SK-N-SH (cell line): ENCODE results near the gene CDH3. TPM values are rescaled to one million over a fixed set of nuclear protein-coding genes. Genes with fewer than 3 reads are reported as not detected.
A peak's percentile ranks its signal among the peaks of the same experiment; 100 is the strongest.

Experiments used
- CTCF ChIA-PET: fragments of 300-600, 350-600 bp; formaldehyde crosslinking; extraction: SDS; loops from one replicate; lab custom pipeline; 2021; lab: Yijun Ruan, JAX
- POLR2A ChIA-PET: fragments of 350-600 bp; sonication (Branson Sonifier 250); formaldehyde crosslinking; extraction: SDS; loops from one replicate; lab custom pipeline; 2020; ENCODE audit warnings: antibody characterized with exemption, inconsistent platforms; lab: Yijun Ruan, JAX
- DNase-seq: peaks from one replicate; pipeline ENCODE4 v3.0.0; 2012
- H2AFZ ChIP-seq: fragments of 200-600 bp; sonication (generic); 2 replicates; pipeline ENCODE4 v1.8.1; 2016; ENCODE audit warnings: antibody characterized with exemption, mild to moderate bottlenecking, low read depth
- H3F3A ChIP-seq: fragments of 200-600 bp; sonication (generic); replicated peaks from 2 replicates; pipeline ENCODE3; 2016; ENCODE audit warnings: antibody characterized with exemption, mild to moderate bottlenecking; ENCODE audit not compliant: insufficient read depth
- H3K27ac ChIP-seq, 2 experiments: fragments of 200-500 bp in 1 of 2; fragments of 200-600 bp in 1 of 2; sonication (Bioruptor generic) in 1 of 2; sonication (generic), shearing (Covaris generic) in 1 of 2; 2 replicates each; pipeline versions ENCODE4 v1.5.1 to v1.6.1; 2014 to 2016; ENCODE audit warnings: low read depth in 2 of 2, inconsistent platforms in 1 of 2, low read length in 1 of 2, mild to moderate bottlenecking in 1 of 2, mixed read lengths in 1 of 2
- H3K27me3 ChIP-seq: fragments of 200-600 bp; sonication (generic), shearing (Covaris generic); 2 replicates; pipeline ENCODE4 v1.6.1; 2016; ENCODE audit warnings: mixed run types; ENCODE audit not compliant: insufficient read depth
- H3K36me3 ChIP-seq, 2 experiments: fragments of 200-500 bp in 1 of 2; fragments of 200-600 bp in 1 of 2; sonication (Bioruptor generic) in 1 of 2; sonication (generic) in 1 of 2; replicated peaks in 1 of 2; 2 replicates each; pipeline versions ENCODE3 to v1.5.1; 2014 to 2016; ENCODE audit warnings: low read length in 1 of 2, mild to moderate bottlenecking in 1 of 2; ENCODE audit not compliant: insufficient read depth in 2 of 2, control insufficient read depth in 1 of 2
- H3K4me1 ChIP-seq, 2 experiments: fragments of 200-500 bp in 1 of 2; fragments of 200-600 bp in 1 of 2; sonication (Bioruptor generic) in 1 of 2; sonication (generic), shearing (Covaris generic) in 1 of 2; 2 replicates each; pipeline versions ENCODE4 v1.5.1 to v1.6.1; 2014 to 2016; ENCODE audit warnings: low read depth in 1 of 2, low read length in 1 of 2, mixed run types in 1 of 2; ENCODE audit not compliant: insufficient read depth in 2 of 2, control insufficient read depth in 1 of 2
- H3K4me2 ChIP-seq: fragments of 200-600 bp; sonication (generic), shearing (Covaris generic); 2 replicates; pipeline ENCODE4 v1.6.1; 2017; ENCODE audit warnings: mixed run types
- H3K4me3 ChIP-seq, 2 experiments: fragments of 200-500 bp in 1 of 2; fragments of 200-600 bp in 1 of 2; sonication (Bioruptor generic) in 1 of 2; sonication (generic), shearing (Covaris generic) in 1 of 2; 2 replicates each; pipeline versions ENCODE4 v1.5.1 to v1.8.1; 2014 to 2016; ENCODE audit warnings: low read depth in 2 of 2, inconsistent platforms in 1 of 2, low read length in 1 of 2, mild to moderate bottlenecking in 1 of 2, mixed read lengths in 1 of 2, moderate library complexity in 1 of 2
- H3K79me2 ChIP-seq: fragments of 200-600 bp; sonication (generic); 2 replicates; pipeline ENCODE4 v1.8.1; 2017; ENCODE audit warnings: mild to moderate bottlenecking; ENCODE audit not compliant: insufficient read depth
- H3K9ac ChIP-seq: fragments of 200-600 bp; sonication (generic); 2 replicates; pipeline ENCODE4 v1.6.1; 2017; ENCODE audit warnings: mixed run types
- H3K9me2 ChIP-seq: fragments of 200-600 bp; sonication (generic); 2 replicates; pipeline ENCODE4 v1.6.1; 2017; ENCODE audit warnings: mixed run types
- H3K9me3 ChIP-seq: fragments of 200-600 bp; sonication (generic); 2 replicates; pipeline ENCODE4 v1.6.1; 2017; ENCODE audit warnings: mixed run types, mild to moderate bottlenecking, moderate library complexity
- H4K20me1 ChIP-seq: fragments of 200-600 bp; sonication (generic); 2 replicates; pipeline ENCODE4 v1.6.1; 2017; ENCODE audit warnings: mild to moderate bottlenecking, mixed run types; ENCODE audit not compliant: insufficient read depth
- FOSL2 ChIP-seq: IDR thresholded peaks from 2 replicates; pipeline ENCODE4 v1.4.0; 2012; ENCODE audit warnings: low read depth, mild to moderate bottlenecking, moderate library complexity, borderline replicate concordance
- FOXJ3 ChIP-seq: sonication (generic); formaldehyde crosslinking; IDR thresholded peaks from 2 replicates; pipeline ENCODE4 v1.5.1; 2020; ENCODE audit warnings: mild to moderate bottlenecking, missing genetic modification reagents
- MXI1 ChIP-seq: IDR thresholded peaks from 2 replicates; pipeline ENCODE4 v1.6.1; 2012; ENCODE audit warnings: mild to moderate bottlenecking, low read depth, low read length, improper control_type of control experiment
- POLR2AphosphoS5 ChIP-seq: IDR thresholded peaks from 2 replicates; pipeline ENCODE4 v1.6.1; 2012; ENCODE audit warnings: low read depth, low read length
- SIN3A ChIP-seq: IDR thresholded peaks from 2 replicates; pipeline ENCODE4 v1.6.1; 2012; ENCODE audit warnings: low read depth, mild to moderate bottlenecking, low read length, moderate library complexity, borderline replicate concordance
- SMC3 ChIP-seq: IDR thresholded peaks from 2 replicates; pipeline ENCODE4 v1.6.1; 2012; ENCODE audit warnings: low read depth, low read length, improper control_type of control experiment
- TEAD4 ChIP-seq: IDR thresholded peaks from 2 replicates; pipeline ENCODE4 v1.4.0; 2012; ENCODE audit warnings: mild to moderate bottlenecking, borderline replicate concordance; ENCODE audit not compliant: insufficient read depth
- USF1 ChIP-seq: IDR thresholded peaks from 2 replicates; pipeline ENCODE4 v1.4.0; 2012; ENCODE audit warnings: low read depth, borderline replicate concordance
- WGBS: methylation state at CpG from one replicate; pipeline ENCODE4 v1.1.6; 2017; ENCODE audit warnings: low lambda C conversion rate; 5-methylcytosine and 5-hydroxymethylcytosine counted together
- polyA plus RNA-seq, 3 experiments: library from polyadenylated mRNA; depleted of rRNA; stranded (reverse); fragments of >200 nt; gene quantifications; 2 replicates each; pipeline ENCODE4 v1.2.3, GENCODE V29; 2012
- TF ChIP-seq, protein P1 (sequence below): fragments of 200-600 bp; sonication (generic); IDR thresholded peaks from 2 replicates; pipeline ENCODE4 v1.6.1; 2017; ENCODE audit warnings: antibody characterized with exemption, mild to moderate bottlenecking, moderate library complexity
- TF ChIP-seq, protein P2 (sequence below): fragments of 150-350 bp; IDR thresholded peaks from 2 replicates; pipeline ENCODE4 v1.6.1; 2017; ENCODE audit warnings: antibody characterized with exemption, low read length, low read depth, borderline replicate concordance

Gene CDH3
- polyA plus RNA-seq (2012; rRNA removed) = not detected in 2 replicates
- not detected in 2 replicates for polyA plus RNA-seq (2012; cell fraction: cytosol; rRNA removed)
- polyA plus RNA-seq (2012; cell fraction: nucleus; rRNA removed) = 0.15 TPM in 1 of 2 replicates, not detected in the other

DNA sequence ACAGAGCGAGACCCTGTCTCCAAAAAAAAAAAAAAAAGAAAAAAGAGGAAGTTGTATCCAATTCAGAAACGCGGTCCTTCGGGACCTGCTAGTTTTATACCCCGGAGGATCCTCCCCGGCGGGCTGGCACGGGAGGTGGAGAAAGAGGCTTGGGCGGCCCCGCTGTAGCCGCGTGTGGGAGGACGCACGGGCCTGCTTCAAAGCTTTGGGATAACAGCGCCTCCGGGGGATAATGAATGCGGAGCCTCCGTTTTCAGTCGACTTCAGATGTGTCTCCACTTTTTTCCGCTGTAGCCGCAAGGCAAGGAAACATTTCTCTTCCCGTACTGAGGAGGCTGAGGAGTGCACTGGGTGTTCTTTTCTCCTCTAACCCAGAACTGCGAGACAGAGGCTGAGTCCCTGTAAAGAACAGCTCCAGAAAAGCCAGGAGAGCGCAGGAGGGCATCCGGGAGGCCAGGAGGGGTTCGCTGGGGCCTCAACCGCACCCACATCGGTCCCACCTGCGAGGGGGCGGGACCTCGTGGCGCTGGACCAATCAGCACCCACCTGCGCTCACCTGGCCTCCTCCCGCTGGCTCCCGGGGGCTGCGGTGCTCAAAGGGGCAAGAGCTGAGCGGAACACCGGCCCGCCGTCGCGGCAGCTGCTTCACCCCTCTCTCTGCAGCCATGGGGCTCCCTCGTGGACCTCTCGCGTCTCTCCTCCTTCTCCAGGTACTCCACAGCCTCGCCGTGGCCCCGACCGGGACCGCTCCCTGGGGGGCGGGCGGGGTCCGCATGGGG lies at the start of gene CDH3:
Gene CDH3, plus strand, starts transcription at position 596 of the 779 bp plus-strand sequence. Its CDS starts 70 bp downstream, at position 666.
- WGBS = 23% methylated on average over 47 of the region's 53 CpGs
- no peaks in the 10 kb centered on the region for H4K20me1 ChIP-seq
- no peaks in the 10 kb centered on the region for H3K9me2 ChIP-seq
- peak within 1 kb of the TSS in 1 of 2 experiments; percentile 15; a peak in 1 of 4 replicates for H3K4me3 ChIP-seq
- ChIA-PET CTCF (interaction anchor here (2.5 kb wide), 1 partner anchor 54 kb away, joined by 10 read pairs; no protein-coding TSS in a partner anchor), POLR2A (no interaction called here)
- TF ChIP-seq, protein P1, sequence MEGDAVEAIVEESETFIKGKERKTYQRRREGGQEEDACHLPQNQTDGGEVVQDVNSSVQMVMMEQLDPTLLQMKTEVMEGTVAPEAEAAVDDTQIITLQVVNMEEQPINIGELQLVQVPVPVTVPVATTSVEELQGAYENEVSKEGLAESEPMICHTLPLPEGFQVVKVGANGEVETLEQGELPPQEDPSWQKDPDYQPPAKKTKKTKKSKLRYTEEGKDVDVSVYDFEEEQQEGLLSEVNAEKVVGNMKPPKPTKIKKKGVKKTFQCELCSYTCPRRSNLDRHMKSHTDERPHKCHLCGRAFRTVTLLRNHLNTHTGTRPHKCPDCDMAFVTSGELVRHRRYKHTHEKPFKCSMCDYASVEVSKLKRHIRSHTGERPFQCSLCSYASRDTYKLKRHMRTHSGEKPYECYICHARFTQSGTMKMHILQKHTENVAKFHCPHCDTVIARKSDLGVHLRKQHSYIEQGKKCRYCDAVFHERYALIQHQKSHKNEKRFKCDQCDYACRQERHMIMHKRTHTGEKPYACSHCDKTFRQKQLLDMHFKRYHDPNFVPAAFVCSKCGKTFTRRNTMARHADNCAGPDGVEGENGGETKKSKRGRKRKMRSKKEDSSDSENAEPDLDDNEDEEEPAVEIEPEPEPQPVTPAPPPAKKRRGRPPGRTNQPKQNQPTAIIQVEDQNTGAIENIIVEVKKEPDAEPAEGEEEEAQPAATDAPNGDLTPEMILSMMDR = no peak
- TF ChIP-seq, protein P2, sequence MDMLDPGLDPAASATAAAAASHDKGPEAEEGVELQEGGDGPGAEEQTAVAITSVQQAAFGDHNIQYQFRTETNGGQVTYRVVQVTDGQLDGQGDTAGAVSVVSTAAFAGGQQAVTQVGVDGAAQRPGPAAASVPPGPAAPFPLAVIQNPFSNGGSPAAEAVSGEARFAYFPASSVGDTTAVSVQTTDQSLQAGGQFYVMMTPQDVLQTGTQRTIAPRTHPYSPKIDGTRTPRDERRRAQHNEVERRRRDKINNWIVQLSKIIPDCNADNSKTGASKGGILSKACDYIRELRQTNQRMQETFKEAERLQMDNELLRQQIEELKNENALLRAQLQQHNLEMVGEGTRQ = no peak
- TF ChIP-seq SIN3A = no peak
- no peak for TF ChIP-seq FOSL2
- TF ChIP-seq POLR2AphosphoS5 = no peak
- no peak for TF ChIP-seq TEAD4
- TF ChIP-seq FOXJ3 = no peak
- no peak for TF ChIP-seq USF1
- no peak for TF ChIP-seq MXI1
- no peak within 1 kb of the TSS for H3K27ac ChIP-seq
- no peak within 1 kb of the TSS for H3K4me2 ChIP-seq
- H3K79me2 ChIP-seq = no peaks in the 10 kb centered on the region
- H3K9me3 ChIP-seq = no peaks in the 10 kb centered on the region
- no peak within 1 kb of the TSS for H3K9ac ChIP-seq
- no peak within 1 kb of the TSS for H2AFZ ChIP-seq
- peaks cover 0 to 10% of the 10 kb centered on the region in 2 experiments; a peak in 1 of 4 replicates for H3K4me1 ChIP-seq
- peak; percentile 64 for DNase-seq
- no peaks in the 10 kb centered on the region for H3K36me3 ChIP-seq
- peaks cover 33% of the 10 kb centered on the region for H3K27me3 ChIP-seq
- no peaks in the 10 kb centered on the region for H3F3A ChIP-seq

DNA sequence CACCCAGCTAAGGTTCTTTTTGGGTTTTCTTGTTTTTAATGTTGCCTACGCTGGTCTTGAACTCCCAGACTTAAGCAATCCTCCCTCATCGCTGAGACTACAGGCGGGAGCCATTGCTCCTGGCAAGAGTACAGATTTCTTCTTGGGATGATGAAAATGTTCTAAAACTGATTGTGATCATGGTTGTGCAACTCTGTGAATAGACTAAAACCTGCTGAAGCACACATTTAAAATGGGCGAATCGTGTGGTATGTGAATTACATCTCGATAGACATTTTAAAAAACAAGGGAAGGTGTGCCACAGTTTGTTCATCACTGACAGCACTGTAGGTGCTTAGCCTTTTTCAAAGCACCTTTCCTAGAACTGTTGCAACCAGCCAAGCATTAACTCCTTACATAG lies 48.8 kb upstream of the CDH3 start:
- no peaks in the 10 kb centered on the region; the same call in 1 of the 2 replicates for H3K9me3 ChIP-seq
- no peaks in the 10 kb centered on the region for H3K36me3 ChIP-seq
- no peaks in the 10 kb centered on the region for H4K20me1 ChIP-seq
- DNase-seq = no peak
- no peak overlapping the region for H3K4me3 ChIP-seq
- WGBS = 72% methylated on average over 6 of the region's 6 CpGs
- no peak overlapping the region for H3K9ac ChIP-seq
- H3K27ac ChIP-seq = no peak overlapping the region
- POLR2A ChIA-PET = no interaction called here
- no peaks in the 10 kb centered on the region for H3K79me2 ChIP-seq
- H3K27me3 ChIP-seq = no peaks in the 10 kb centered on the region
- H3K4me1 ChIP-seq = no peaks in the 10 kb centered on the region
- no peak for TF ChIP-seq SMC3
- H3K9me2 ChIP-seq = no peaks in the 10 kb centered on the region
- CTCF ChIA-PET = interaction anchor here (1.8 kb wide), 1 partner anchor 67 kb away, joined by 5 read pairs; no protein-coding TSS in a partner anchor
- no peak overlapping the region for H3K4me2 ChIP-seq
- no peaks in the 10 kb centered on the region for H3F3A ChIP-seq
- no peak overlapping the region for H2AFZ ChIP-seq
